Measurements from ENCODE around the gene C1orf159. TPM values are rescaled to one million over a fixed set of nuclear protein-coding genes. Genes with fewer than 3 reads are reported as not detected.
"Not testable (repeated sequence)": the region's sequence is repeated elsewhere in the genome, so short reads cannot be mapped to it uniquely, and the experiment has no call there.

The C1orf159 gene
- total and polyA plus RNA-seq, 2 of the 8 experiments (the other 6 are each of a cell fraction or from before 2014, with no cell fraction given), result 10.0 to 10.9 TPM

DNA sequence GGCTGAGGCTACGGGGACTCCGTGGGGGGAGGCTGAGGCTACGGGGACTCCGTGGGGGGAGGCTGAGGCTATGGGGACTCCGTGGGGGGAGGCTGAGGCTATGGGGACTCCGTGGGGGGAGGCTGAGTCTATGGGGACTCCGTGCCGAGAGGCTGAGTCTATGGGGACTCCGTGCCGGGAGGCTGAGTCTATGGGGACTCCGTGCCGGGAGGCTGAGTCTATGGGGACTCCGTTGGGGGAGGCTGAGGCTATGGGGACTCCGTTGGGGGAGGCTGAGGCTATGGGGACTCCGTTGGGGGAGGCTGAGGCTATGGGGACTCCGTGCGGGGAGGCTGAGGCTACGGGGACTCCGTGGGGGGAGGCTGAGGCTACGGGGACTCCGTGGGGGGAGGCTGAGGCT lies 38.5 kb downstream of the C1orf159 start:
- H4K5ac ChIP-seq (ENCODE audit: insufficient read length, low read depth, low read length); H3K23ac ChIP-seq (ENCODE audit: insufficient read length); FAIRE-seq; H3K18ac ChIP-seq (ENCODE audit: extremely low read depth, low read length); H3K27ac ChIP-seq (ENCODE audit: low read depth, low read length); H3K4ac ChIP-seq (replicated peaks; ENCODE audit: insufficient read length, low read depth, low read length); H3K4me2 ChIP-seq (ENCODE audit: insufficient read depth in 1 of 2, low read depth in 2 of 2, low read length in 2 of 2); H3K23me2 ChIP-seq (ENCODE audit: low read depth, low read length); H3K79me1 ChIP-seq (ENCODE audit: low read depth, low read length); H4K91ac ChIP-seq (replicated peaks; ENCODE audit: insufficient read length, low read length); H4K8ac ChIP-seq (ENCODE audit: extremely low read depth, insufficient read depth, low read length); H2BK5ac ChIP-seq (ENCODE audit: low read depth, low read length); H3K36me3 ChIP-seq (ENCODE audit: control insufficient read depth in 2 of 4, insufficient read depth in 4 of 4, low read length in 3 of 4); H2BK20ac ChIP-seq (ENCODE audit: low read length); H2AFZ ChIP-seq (ENCODE audit: low read length); H4K20me1 ChIP-seq (replicated peaks in 1 of 2; ENCODE audit: control insufficient read depth in 1 of 2, insufficient read depth in 2 of 2, low read length in 2 of 2); H2BK120ac ChIP-seq (replicated peaks; ENCODE audit: low read depth, low read length); CTCF ChIA-PET (ENCODE audit: partially characterized antibody); H3K56ac ChIP-seq (replicated peaks; ENCODE audit: insufficient read length, low read depth, low read length); DNase-seq (ENCODE audit: low read depth in 1 of 2, low spot score in 2 of 2); H3K14ac ChIP-seq (ENCODE audit: insufficient read length); H3K9me3 ChIP-seq (ENCODE audit: insufficient read depth in 2 of 2, low read depth in 1 of 2, low read length in 1 of 2); H2BK12ac ChIP-seq (ENCODE audit: low read depth, low read length); H3K9ac ChIP-seq (replicated peaks in 1 of 4; ENCODE audit: extremely low read depth in 1 of 4, low read depth in 3 of 4, low read length in 3 of 4); H3K4me3 ChIP-seq (ENCODE audit: extremely low read depth in 1 of 4, insufficient read depth in 2 of 4, low read depth in 3 of 4, low read length in 4 of 4); POLR2A ChIA-PET (ENCODE audit: partially characterized antibody); H3K4me1 ChIP-seq (replicated peaks in 1 of 4; ENCODE audit: control insufficient read depth in 3 of 4, insufficient read depth in 4 of 4, low read length in 3 of 4); H2BK15ac ChIP-seq (ENCODE audit: low read length); H3K79me2 ChIP-seq (ENCODE audit: control insufficient read depth in 1 of 2, insufficient read depth in 2 of 2, low read length in 2 of 2); H2AK5ac ChIP-seq (ENCODE audit: low read depth, low read length): not testable (repeated sequence)
- no CpG with 5 or more reads among the region's 21 CpGs for WGBS, 2 experiments (ENCODE audit: extremely low coverage in 1 of 2, insufficient coverage in 1 of 2, insufficient read length in 1 of 2, insufficient replicate concordance in 2 of 2, low coverage in 1 of 2, low lambda C conversion rate in 2 of 2, missing lambda C conversion rate in 1 of 2)
- H3K27me3 ChIP-seq (replicated peaks in 1 of 4; ENCODE audit: control insufficient read depth in 3 of 4, extremely low read depth in 1 of 4, insufficient read depth in 3 of 4, low read length in 3 of 4), result peaks cover 0 to 11% (median 4%) of the 10 kb centered on the region in 4 experiments; a peak in 3 of 7 replicates

Measured in H1 (cell line).